Activated T-helper 2 cell treated with anti-CD3 and anti-CD28 coated beads, Interferon-gamma antibody, Interleukin-2, Interleukin-4, amounts not matched to agents 10 μg/mL and 5 μg/mL and 100 μg/mL, durations not matched to agents 14 hours and 24 hours and 36 hours (primary cell): ENCODE data around the gene TMEM250. TPM values are rescaled to one million over a fixed set of nuclear protein-coding genes. Genes with fewer than 3 reads are reported as not detected.

Experiments
- DNase-seq: peaks from one replicate; pipeline ENCODE4 v3.0.0; 2021; ENCODE audit warnings: low spot score
- H3K27ac Mint-ChIP-seq: one replicate; pipeline ENCODE4 v1.8.0; 2021; ENCODE audit warnings: mixed read lengths
- H3K27me3 Mint-ChIP-seq: one replicate; pipeline ENCODE4 v1.8.0; 2021; ENCODE audit warnings: low read depth, mixed read lengths
- H3K36me3 Mint-ChIP-seq: one replicate; pipeline ENCODE4 v1.8.0; 2021; ENCODE audit warnings: low read depth, mixed read lengths
- H3K4me1 Mint-ChIP-seq: one replicate; pipeline ENCODE4 v1.8.0; 2021; ENCODE audit warnings: low read depth, mixed read lengths
- H3K4me3 Mint-ChIP-seq: one replicate; pipeline ENCODE4 v1.8.0; 2021; ENCODE audit warnings: low read depth, mild to moderate bottlenecking, moderate library complexity, mixed read lengths
- H3K9me3 Mint-ChIP-seq: one replicate; pipeline ENCODE4 v1.8.0; 2021; ENCODE audit warnings: mixed read lengths
- intact Hi-C: fragments of 100-400 bp; cut with micrococcal nuclease; formaldehyde crosslinking; loops from one replicate; pipeline ENCODE4 v1.15.1; 2023
- total RNA-seq: library from RNA; stranded (reverse); gene quantifications from 2 replicates; pipeline ENCODE4 v1.2.3, GENCODE V29; 2022

Gene TMEM250
- total RNA-seq, 1 donor from 2014 or later: 43.5 TPM

DNA sequence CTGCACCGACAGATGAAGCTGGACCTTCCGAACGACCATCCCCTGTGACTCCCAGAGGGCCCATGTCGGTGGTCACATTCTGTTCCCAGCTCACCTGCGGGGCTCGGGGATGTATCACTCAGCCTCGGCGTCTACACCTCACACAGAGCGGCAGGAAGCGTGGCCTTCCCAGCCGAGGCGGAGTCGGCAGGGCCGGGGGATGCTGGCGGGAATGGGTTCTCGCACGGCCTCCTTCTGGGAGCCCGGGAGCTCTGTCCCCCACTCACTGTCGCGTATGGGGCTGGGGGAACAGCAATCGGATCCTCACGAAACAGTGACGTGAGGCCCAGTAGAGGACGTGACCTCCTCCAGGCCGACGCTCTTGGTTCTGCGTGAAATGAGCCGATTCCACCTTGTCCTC is 44.0 kb downstream of the TMEM250 start:
- H3K36me3 Mint-ChIP-seq: no peaks in the 10 kb centered on the region
- no peak overlapping the region for H3K4me3 Mint-ChIP-seq
- peaks cover 2% of the 10 kb centered on the region for H3K9me3 Mint-ChIP-seq
- intact Hi-C loops: no loop called here
- H3K27ac Mint-ChIP-seq: no peak overlapping the region
- peaks cover 2% of the 10 kb centered on the region for H3K4me1 Mint-ChIP-seq
- no peak for DNase-seq
- H3K27me3 Mint-ChIP-seq: no peaks in the 10 kb centered on the region

Other genes starting within 250 kb of the TMEM250 start
- gene CAMSAP1, start 211.3 kb downstream of the TMEM250 start, total RNA-seq: 44.2 and 44.4 TPM in 2 replicates
- 42.3 and 47.2 TPM in 2 replicates for gene UBAC1, start 157.5 kb downstream of the TMEM250 start, total RNA-seq
- gene NACC2, start 23.6 kb downstream of the TMEM250 start, total RNA-seq: 5.4 and 5.5 TPM in 2 replicates
- gene LHX3, start 86.3 kb upstream of the TMEM250 start, total RNA-seq: not detected in 2 replicates
- gene QSOX2, start 126.9 kb upstream of the TMEM250 start, total RNA-seq: 24.9 and 25.4 TPM in 2 replicates
- gene CCDC187, start 185.2 kb upstream of the TMEM250 start, total RNA-seq: 0.02 TPM in 1 of 2 replicates, not detected in the other
- gene GPSM1, start 208.7 kb upstream of the TMEM250 start, total RNA-seq: 24.5 and 25.8 TPM in 2 replicates
- gene DNLZ, start 244.9 kb upstream of the TMEM250 start, total RNA-seq: 25.4 and 31.0 TPM in 2 replicates